ENCODE results near the gene SVOP. TPM values are rescaled to one million over a fixed set of nuclear protein-coding genes. Genes with fewer than 3 reads are reported as not detected.

SVOP gene
- total and polyA plus RNA-seq, 4 donors, result 0.10 TPM; not detected in 3

GRCh38 chr12:108884116-108885012 lies 136.5 kb downstream of the SVOP start:
- Histone ChIP-seq H3K27ac (ENCODE audit: low read depth in 1 of 2, low read length in 2 of 2) (no peak overlapping the region), H3K9ac (ENCODE audit: low read depth in 1 of 2, low read length in 2 of 2) (no peak overlapping the region), H3K36me3 (ENCODE audit: control insufficient read depth in 4 of 4, insufficient read depth in 3 of 4, low read depth in 1 of 4, low read length in 3 of 4) (peaks cover 0 to 2% (median 0%) of the 10 kb centered on the region in 4 donors), H3K4me1 (ENCODE audit: control insufficient read depth in 4 of 4, insufficient read depth in 4 of 4, low read length in 3 of 4) (peaks cover 4 to 81% (median 55%) of the 10 kb centered on the region in 4 donors), H3K27me3 (ENCODE audit: control insufficient read depth in 4 of 4, insufficient read depth in 4 of 4, low read length in 3 of 4) (no peaks in the 10 kb centered on the region), H3K4me3 (ENCODE audit: low read depth in 1 of 3, low read length in 3 of 3) (no peak overlapping the region), H3K9me3 (ENCODE audit: control insufficient read depth in 4 of 4, low read length in 3 of 4) (no peaks in the 10 kb centered on the region)
- WGBS, result 66% methylated on average over 16 of the region's 16 CpGs
- TF ChIP-seq YY1 (IDR thresholded peaks at IDR 0.05) (no peak), JUND (IDR thresholded peaks at IDR 0.05) (no peak), RAD21 (IDR thresholded peaks at IDR 0.05) (peak; percentile 66 to 79), RXRA (IDR thresholded peaks at IDR 0.05) (peak; percentile 43 to 78)
- TF ChIP-seq, protein P1, sequence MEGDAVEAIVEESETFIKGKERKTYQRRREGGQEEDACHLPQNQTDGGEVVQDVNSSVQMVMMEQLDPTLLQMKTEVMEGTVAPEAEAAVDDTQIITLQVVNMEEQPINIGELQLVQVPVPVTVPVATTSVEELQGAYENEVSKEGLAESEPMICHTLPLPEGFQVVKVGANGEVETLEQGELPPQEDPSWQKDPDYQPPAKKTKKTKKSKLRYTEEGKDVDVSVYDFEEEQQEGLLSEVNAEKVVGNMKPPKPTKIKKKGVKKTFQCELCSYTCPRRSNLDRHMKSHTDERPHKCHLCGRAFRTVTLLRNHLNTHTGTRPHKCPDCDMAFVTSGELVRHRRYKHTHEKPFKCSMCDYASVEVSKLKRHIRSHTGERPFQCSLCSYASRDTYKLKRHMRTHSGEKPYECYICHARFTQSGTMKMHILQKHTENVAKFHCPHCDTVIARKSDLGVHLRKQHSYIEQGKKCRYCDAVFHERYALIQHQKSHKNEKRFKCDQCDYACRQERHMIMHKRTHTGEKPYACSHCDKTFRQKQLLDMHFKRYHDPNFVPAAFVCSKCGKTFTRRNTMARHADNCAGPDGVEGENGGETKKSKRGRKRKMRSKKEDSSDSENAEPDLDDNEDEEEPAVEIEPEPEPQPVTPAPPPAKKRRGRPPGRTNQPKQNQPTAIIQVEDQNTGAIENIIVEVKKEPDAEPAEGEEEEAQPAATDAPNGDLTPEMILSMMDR (IDR thresholded peaks at IDR 0.05; ENCODE audit: low read depth, low read length, missing input control), result peak; percentile 51
- DNase-seq (ENCODE audit: low spot score), result peak; percentile 57

GRCh38 chr12:108881953-108882352 lies 138.9 kb downstream of the SVOP start:
- WGBS, result 71% methylated on average over 3 of the region's 3 CpGs
- DNase-seq (ENCODE audit: low spot score), result no peak
- no peak overlapping the region for H3K4me3 ChIP-seq (ENCODE audit: low read depth in 1 of 3, low read length in 3 of 3)
- peak overlapping the region; percentile 11 to 46 for H3K27ac ChIP-seq (ENCODE audit: low read depth in 1 of 2, low read length in 2 of 2)
- TF ChIP-seq GABPA (IDR thresholded peaks at IDR 0.05 in 1 of 2, conservative IDR thresholded peaks at IDR 0.05 in 1 of 2) (no peak), RXRA (IDR thresholded peaks at IDR 0.05) (no peak), NR2F2 (IDR thresholded peaks at IDR 0.05) (no peak)
- TF ChIP-seq, protein P2, sequence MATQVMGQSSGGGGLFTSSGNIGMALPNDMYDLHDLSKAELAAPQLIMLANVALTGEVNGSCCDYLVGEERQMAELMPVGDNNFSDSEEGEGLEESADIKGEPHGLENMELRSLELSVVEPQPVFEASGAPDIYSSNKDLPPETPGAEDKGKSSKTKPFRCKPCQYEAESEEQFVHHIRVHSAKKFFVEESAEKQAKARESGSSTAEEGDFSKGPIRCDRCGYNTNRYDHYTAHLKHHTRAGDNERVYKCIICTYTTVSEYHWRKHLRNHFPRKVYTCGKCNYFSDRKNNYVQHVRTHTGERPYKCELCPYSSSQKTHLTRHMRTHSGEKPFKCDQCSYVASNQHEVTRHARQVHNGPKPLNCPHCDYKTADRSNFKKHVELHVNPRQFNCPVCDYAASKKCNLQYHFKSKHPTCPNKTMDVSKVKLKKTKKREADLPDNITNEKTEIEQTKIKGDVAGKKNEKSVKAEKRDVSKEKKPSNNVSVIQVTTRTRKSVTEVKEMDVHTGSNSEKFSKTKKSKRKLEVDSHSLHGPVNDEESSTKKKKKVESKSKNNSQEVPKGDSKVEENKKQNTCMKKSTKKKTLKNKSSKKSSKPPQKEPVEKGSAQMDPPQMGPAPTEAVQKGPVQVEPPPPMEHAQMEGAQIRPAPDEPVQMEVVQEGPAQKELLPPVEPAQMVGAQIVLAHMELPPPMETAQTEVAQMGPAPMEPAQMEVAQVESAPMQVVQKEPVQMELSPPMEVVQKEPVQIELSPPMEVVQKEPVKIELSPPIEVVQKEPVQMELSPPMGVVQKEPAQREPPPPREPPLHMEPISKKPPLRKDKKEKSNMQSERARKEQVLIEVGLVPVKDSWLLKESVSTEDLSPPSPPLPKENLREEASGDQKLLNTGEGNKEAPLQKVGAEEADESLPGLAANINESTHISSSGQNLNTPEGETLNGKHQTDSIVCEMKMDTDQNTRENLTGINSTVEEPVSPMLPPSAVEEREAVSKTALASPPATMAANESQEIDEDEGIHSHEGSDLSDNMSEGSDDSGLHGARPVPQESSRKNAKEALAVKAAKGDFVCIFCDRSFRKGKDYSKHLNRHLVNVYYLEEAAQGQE (IDR thresholded peaks at IDR 0.05), result no peak
- H3K4me1 ChIP-seq (ENCODE audit: control insufficient read depth in 4 of 4, insufficient read depth in 4 of 4, low read length in 3 of 4), result peaks cover 2 to 66% (median 40%) of the 10 kb centered on the region in 4 donors
- no peaks in the 10 kb centered on the region for H3K9me3 ChIP-seq (ENCODE audit: control insufficient read depth in 4 of 4, low read length in 3 of 4)
- no peaks in the 10 kb centered on the region for H3K27me3 ChIP-seq (ENCODE audit: control insufficient read depth in 4 of 4, insufficient read depth in 4 of 4, low read length in 3 of 4)
- H3K9ac ChIP-seq (ENCODE audit: low read depth in 1 of 2, low read length in 2 of 2), result no peak overlapping the region
- H3K36me3 ChIP-seq (ENCODE audit: control insufficient read depth in 4 of 4, insufficient read depth in 3 of 4, low read depth in 1 of 4, low read length in 3 of 4), result no peaks in the 10 kb centered on the region

DNA sequence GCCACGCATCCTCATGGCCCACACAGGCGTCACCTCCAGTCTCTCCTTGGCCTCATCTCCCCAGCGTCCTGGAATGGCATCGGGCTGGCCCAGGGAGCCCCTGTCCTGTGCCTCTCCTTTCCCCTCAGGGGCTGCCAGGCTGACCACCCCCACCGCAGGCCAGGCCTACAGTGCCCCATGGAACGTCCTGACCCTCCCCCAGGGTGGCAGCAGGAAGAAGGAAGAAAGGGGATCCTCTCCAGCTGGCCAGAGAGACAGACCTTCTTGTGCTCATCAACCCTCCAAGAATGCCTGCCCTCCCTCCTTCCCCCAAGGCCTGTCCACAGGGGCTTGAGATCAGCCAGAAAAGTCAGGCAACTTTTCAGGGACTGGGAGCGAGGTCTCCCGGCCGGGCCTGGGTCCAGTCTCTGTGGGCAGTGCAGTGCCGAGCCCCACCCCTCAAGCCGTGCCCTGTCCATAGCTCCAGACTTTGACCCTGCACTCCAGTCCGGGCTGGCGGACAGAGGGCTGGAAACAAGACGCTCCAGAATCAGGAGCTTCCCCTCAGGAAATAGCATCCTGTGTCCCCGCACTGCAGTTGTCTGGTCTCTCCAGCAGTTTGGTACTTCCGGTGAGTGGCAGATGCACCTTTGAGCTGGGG lies 141.1 kb downstream of the SVOP start, which contains the start of gene DAO:
Gene DAO, plus strand, starts transcription at position 478 of the 640 bp plus-strand sequence. CDS start 4,915 bp downstream, outside the sequence.
- H3K27me3 ChIP-seq (ENCODE audit: control insufficient read depth in 4 of 4, insufficient read depth in 4 of 4, low read length in 3 of 4), result no peaks in the 10 kb centered on the region
- H3K9me3 ChIP-seq (ENCODE audit: control insufficient read depth in 4 of 4, low read length in 3 of 4), result no peaks in the 10 kb centered on the region
- H3K4me3 ChIP-seq (ENCODE audit: low read depth in 1 of 3, low read length in 3 of 3), result peak within 1 kb of the TSS; percentile 32 to 69 (median 58)
- H3K36me3 ChIP-seq (ENCODE audit: control insufficient read depth in 4 of 4, insufficient read depth in 3 of 4, low read depth in 1 of 4, low read length in 3 of 4), result no peaks in the 10 kb centered on the region
- peak within 1 kb of the TSS; percentile 50 to 81 for H3K9ac ChIP-seq (ENCODE audit: low read depth in 1 of 2, low read length in 2 of 2)
- DNase-seq (ENCODE audit: low spot score), result peak; percentile 36
- WGBS, result 38% methylated on average over 16 of the region's 16 CpGs
- H3K27ac ChIP-seq (ENCODE audit: low read depth in 1 of 2, low read length in 2 of 2), result peak within 1 kb of the TSS; percentile 52 to 70
- H3K4me1 ChIP-seq (ENCODE audit: control insufficient read depth in 4 of 4, insufficient read depth in 4 of 4, low read length in 3 of 4), result peaks cover 2 to 50% (median 29%) of the 10 kb centered on the region in 4 donors
- TF ChIP-seq FOXA2 (IDR thresholded peaks at IDR 0.05), result no peak
- peak; percentile 96 to 97 for TF ChIP-seq HNF4A (conservative IDR thresholded peaks at IDR 0.05)
- TF ChIP-seq GABPA (IDR thresholded peaks at IDR 0.05 in 1 of 2, conservative IDR thresholded peaks at IDR 0.05 in 1 of 2), result peak; percentile 54 to 66
- peak; percentile 44 for TF ChIP-seq YY1 (IDR thresholded peaks at IDR 0.05)
- TF ChIP-seq EGR1 (IDR thresholded peaks at IDR 0.05; ENCODE audit: low read depth in 2 of 2), result peak in 1 of 2 donors; percentile 21
- TF ChIP-seq RXRA (IDR thresholded peaks at IDR 0.05), result peak; percentile 81 to 86
- TF ChIP-seq JUND (IDR thresholded peaks at IDR 0.05), result peak; percentile 30 to 34
- peak in 1 of 2 donors; percentile 63 for TF ChIP-seq RAD21 (IDR thresholded peaks at IDR 0.05)
- TF ChIP-seq, protein P3, sequence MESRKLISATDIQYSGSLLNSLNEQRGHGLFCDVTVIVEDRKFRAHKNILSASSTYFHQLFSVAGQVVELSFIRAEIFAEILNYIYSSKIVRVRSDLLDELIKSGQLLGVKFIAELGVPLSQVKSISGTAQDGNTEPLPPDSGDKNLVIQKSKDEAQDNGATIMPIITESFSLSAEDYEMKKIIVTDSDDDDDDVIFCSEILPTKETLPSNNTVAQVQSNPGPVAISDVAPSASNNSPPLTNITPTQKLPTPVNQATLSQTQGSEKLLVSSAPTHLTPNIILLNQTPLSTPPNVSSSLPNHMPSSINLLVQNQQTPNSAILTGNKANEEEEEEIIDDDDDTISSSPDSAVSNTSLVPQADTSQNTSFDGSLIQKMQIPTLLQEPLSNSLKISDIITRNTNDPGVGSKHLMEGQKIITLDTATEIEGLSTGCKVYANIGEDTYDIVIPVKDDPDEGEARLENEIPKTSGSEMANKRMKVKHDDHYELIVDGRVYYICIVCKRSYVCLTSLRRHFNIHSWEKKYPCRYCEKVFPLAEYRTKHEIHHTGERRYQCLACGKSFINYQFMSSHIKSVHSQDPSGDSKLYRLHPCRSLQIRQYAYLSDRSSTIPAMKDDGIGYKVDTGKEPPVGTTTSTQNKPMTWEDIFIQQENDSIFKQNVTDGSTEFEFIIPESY (IDR thresholded peaks at IDR 0.05), result no peak
- TF ChIP-seq, protein P4, sequence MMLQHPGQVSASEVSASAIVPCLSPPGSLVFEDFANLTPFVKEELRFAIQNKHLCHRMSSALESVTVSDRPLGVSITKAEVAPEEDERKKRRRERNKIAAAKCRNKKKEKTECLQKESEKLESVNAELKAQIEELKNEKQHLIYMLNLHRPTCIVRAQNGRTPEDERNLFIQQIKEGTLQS (IDR thresholded peaks at IDR 0.05), result no peak
- peak; percentile 93 for TF ChIP-seq HNF4G (IDR thresholded peaks at IDR 0.05)
- TF ChIP-seq MAX (IDR thresholded peaks at IDR 0.05), result peak; percentile 39
- peak; percentile 79 for TF ChIP-seq TAF1 (conservative IDR thresholded peaks at IDR 0.05)
- TF ChIP-seq FOXA1 (IDR thresholded peaks at IDR 0.05), result no peak
- no peak for TF ChIP-seq NR2F2 (IDR thresholded peaks at IDR 0.05)
